Epithelial cell of proximal tubule (primary cell): ENCODE measurements around the gene RGL1. TPM values are rescaled to one million over a fixed set of nuclear protein-coding genes. Genes with fewer than 3 reads are reported as not detected.
A peak's percentile ranks its signal among the peaks of the same experiment; 100 is the strongest.

ENCODE experiments used
- DNase-seq: peaks from one replicate; pipeline ENCODE4 v3.0.0-alpha.2; 2011; ENCODE audit warnings: low read depth
- H3K4me3 ChIP-seq: 2 replicates; pipeline ENCODE4 v1.5.1; 2011; ENCODE audit warnings: low read depth, mild to moderate bottlenecking, low read length
- total RNA-seq: library from RNA; depleted of rRNA; stranded (reverse); fragments of >200 nt; gene quantifications from 2 replicates; pipeline ENCODE4 v1.2.3, GENCODE V29; 2015
- TF ChIP-seq, protein P1 (sequence below): conservative IDR thresholded peaks from 2 replicates; pipeline ENCODE4 v1.5.1; 2012; ENCODE audit warnings: low read depth, mild to moderate bottlenecking, low read length

RGL1 gene
- total RNA-seq, 1 donor from 2014 or later: 1.6 TPM

DNA sequence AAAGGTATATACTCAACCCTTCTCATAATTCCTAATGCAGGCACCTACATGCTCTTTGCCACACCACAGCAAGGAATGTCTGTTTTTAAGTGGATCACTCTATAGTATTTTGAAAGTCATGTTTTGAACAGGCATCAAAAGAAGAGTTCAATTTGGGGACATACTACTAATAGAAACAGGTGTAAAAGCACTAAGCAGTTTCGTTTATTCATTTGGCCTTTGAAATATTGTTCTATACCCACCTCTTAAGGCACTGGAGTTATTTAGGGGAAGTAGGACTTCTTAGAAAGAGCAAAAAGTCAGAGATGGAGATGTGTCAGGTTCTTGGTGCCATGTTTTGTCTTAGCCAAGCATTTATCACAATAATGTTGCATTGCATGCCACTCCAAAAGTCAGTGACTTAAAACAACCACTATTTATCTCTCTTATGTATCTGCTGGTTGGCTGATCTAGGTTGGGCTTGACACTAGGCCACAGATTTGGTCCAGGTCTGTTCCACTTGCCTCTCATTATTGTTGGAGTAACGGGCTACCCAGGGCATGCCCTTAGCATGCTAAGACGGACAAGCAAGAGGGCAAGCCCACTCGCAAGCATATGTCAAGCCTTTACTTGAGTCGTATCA, 107.5 kb downstream of the RGL1 start:
- no peak for DNase-seq
- TF ChIP-seq, protein P1, sequence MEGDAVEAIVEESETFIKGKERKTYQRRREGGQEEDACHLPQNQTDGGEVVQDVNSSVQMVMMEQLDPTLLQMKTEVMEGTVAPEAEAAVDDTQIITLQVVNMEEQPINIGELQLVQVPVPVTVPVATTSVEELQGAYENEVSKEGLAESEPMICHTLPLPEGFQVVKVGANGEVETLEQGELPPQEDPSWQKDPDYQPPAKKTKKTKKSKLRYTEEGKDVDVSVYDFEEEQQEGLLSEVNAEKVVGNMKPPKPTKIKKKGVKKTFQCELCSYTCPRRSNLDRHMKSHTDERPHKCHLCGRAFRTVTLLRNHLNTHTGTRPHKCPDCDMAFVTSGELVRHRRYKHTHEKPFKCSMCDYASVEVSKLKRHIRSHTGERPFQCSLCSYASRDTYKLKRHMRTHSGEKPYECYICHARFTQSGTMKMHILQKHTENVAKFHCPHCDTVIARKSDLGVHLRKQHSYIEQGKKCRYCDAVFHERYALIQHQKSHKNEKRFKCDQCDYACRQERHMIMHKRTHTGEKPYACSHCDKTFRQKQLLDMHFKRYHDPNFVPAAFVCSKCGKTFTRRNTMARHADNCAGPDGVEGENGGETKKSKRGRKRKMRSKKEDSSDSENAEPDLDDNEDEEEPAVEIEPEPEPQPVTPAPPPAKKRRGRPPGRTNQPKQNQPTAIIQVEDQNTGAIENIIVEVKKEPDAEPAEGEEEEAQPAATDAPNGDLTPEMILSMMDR: no peak
- no peak overlapping the region for H3K4me3 ChIP-seq

DNA sequence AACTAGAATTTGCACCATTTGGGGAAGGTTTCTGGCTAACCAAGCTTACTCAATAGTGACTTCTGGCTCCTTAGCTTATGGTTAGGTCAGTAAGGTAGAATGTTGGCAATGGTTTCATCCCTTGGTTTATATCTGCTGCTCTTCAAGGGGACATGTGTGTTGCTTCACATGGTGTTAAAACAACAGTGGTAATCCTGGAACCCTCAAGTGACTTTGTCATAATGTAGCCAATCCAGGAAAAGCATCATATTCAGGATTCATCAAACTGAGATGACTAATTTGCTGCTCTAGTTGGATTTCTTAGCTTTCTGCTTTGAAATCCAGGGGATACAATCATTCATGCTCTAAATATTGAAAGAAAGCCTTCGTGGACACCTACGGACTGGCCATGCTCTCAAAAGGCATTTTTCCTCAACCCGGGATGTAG, 108.7 kb downstream of the RGL1 start:
- no peak overlapping the region for H3K4me3 ChIP-seq
- no peak for DNase-seq
- TF ChIP-seq, protein P1: no peak

DNA sequence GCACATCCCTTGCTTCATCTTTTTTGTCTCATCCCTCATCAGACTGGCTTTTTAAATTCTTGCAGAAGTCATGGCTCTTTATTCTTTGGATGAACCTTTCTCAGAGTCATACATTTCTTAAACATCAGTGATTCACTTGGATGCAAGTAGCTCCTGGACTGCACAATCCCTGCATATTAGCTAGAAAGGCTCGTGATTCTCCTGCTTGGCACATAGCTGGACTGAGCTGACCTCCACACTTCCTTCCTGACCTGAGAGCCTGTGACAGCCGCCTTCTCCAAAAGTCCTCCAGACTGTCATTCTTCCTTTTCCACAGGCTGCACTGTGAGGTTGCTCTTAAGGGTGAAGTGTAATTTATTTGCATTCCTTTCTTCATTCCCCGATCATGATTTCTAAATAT, 109.4 kb downstream of the RGL1 start:
- TF ChIP-seq, protein P1: no peak
- no peak for DNase-seq
- no peak overlapping the region for H3K4me3 ChIP-seq

DNA sequence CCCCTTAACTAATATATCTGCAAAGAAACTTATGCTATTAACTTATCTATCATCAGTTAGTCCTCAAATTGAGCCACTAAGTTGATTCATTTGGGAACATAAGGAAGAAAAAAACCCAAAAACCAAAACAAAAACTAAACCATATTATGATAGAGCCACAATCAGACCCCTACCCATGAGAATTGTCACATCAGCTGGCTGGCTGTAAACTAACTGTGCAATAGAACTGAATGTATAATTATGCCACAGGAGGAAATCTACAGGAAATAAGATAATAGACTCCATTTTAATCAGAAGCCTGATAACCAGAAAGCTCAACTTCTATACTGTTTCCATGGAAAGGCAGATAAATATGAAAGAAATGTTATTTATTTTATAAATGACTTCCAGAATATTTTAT, 110.0 kb downstream of the RGL1 start:
- no peak for DNase-seq
- TF ChIP-seq, protein P1: no peak
- no peak overlapping the region for H3K4me3 ChIP-seq

GRCh38 chr1:183915625-183916510, 110.9 kb downstream of the RGL1 start:
- H3K4me3 ChIP-seq: no peak overlapping the region
- DNase-seq: peak; percentile 89
- TF ChIP-seq, protein P1: peak; percentile 89

GRCh38 chr1:183916574-183916973, 111.7 kb downstream of the RGL1 start:
- TF ChIP-seq, protein P1: no peak
- no peak overlapping the region for H3K4me3 ChIP-seq

More at GRCh38 chr1:183916574-183916973, 111.7 kb downstream of the RGL1 start:
- no peak for DNase-seq
